NAMALWA (cell line): ENCODE data around the gene TEX35.
A peak's percentile ranks its signal among the peaks of the same experiment; 100 is the strongest.
"Not testable (repeated sequence)": the region's sequence is repeated elsewhere in the genome, so short reads cannot be mapped to it uniquely, and the experiment has no call there.

Experiments
- DNase-seq: peaks from one replicate; pipeline ENCODE4 v3.0.0-alpha.2; 2015; ENCODE audit warnings: low spot score

The TEX35 gene

GRCh38 chr1:178541829-178542553 is 29.1 kb downstream of the TEX35 start:
- DNase-seq: no peak

- peak; percentile 96 for DNase-seq
These were observed 29.8 kb downstream of the TEX35 start for GRCh38 chr1:178542554-178543289.

- peak; percentile 86 for DNase-seq
These were observed 30.3 kb downstream of the TEX35 start for GRCh38 chr1:178543290-178543607.

- no peak for DNase-seq
These were observed 31.6 kb downstream of the TEX35 start for GRCh38 chr1:178544531-178544930.

GRCh38 chr1:178548108-178548507 is 35.2 kb downstream of the TEX35 start:
- DNase-seq: no peak

- DNase-seq: no peak
These were observed 38.4 kb downstream of the TEX35 start for GRCh38 chr1:178551307-178551706.

GRCh38 chr1:178551940-178552339 is 39.0 kb downstream of the TEX35 start:
- no peak for DNase-seq

GRCh38 chr1:178552856-178553255 is 39.9 kb downstream of the TEX35 start:
- DNase-seq: no peak

GRCh38 chr1:178554351-178554750 is 41.4 kb downstream of the TEX35 start:
- not testable (repeated sequence) for DNase-seq

- not testable (repeated sequence) for DNase-seq
These were observed 42.7 kb downstream of the TEX35 start for GRCh38 chr1:178555613-178556012.

GRCh38 chr1:178558816-178559215 is 45.9 kb downstream of the TEX35 start:
- DNase-seq: not testable (repeated sequence)

- no peak for DNase-seq
These were observed 48.0 kb downstream of the TEX35 start for GRCh38 chr1:178560871-178561376.

GRCh38 chr1:178563099-178563820 is 50.4 kb downstream of the TEX35 start:
- DNase-seq: no peak

GRCh38 chr1:178564086-178564782 is 51.3 kb downstream of the TEX35 start:
- no peak for DNase-seq

GRCh38 chr1:178564783-178565180 is 51.9 kb downstream of the TEX35 start:
- no peak for DNase-seq

GRCh38 chr1:178565586-178565985 is 52.7 kb downstream of the TEX35 start:
- DNase-seq: no peak

- no peak for DNase-seq
These were observed 53.3 kb downstream of the TEX35 start for GRCh38 chr1:178566187-178566586.

- no peak for DNase-seq
These were observed 58.9 kb downstream of the TEX35 start for GRCh38 chr1:178571807-178572206.
